Loucy (cell line): ENCODE data around the gene ZNF516.

Experiments
- CTCF ChIP-seq: fragments of 200-600 bp; sonication (generic); conservative IDR thresholded peaks from 2 replicates; pipeline ENCODE4 v1.5.1; 2014; ENCODE audit warnings: mild to moderate bottlenecking, antibody characterized with exemption, low read length
- EZH2phosphoT487 ChIP-seq: fragments of 200-600 bp; IDR thresholded peaks from 2 replicates; pipeline ENCODE4 v1.6.1; 2018; ENCODE audit warnings: antibody characterized with exemption, mild to moderate bottlenecking, moderate library complexity, borderline replicate concordance

GRCh38 chr18:76507830-76508385 lies 12.9 kb upstream of the ZNF516 start:
- no peak for TF ChIP-seq CTCF
- TF ChIP-seq EZH2phosphoT487: no peak
